LHCN-M2 (cell line): ENCODE measurements around the gene SUSD6. TPM values are rescaled to one million over a fixed set of nuclear protein-coding genes. Genes with fewer than 3 reads are reported as not detected.

Experiments used
- DNase-seq: peaks from one replicate; pipeline ENCODE4 v3.0.0-alpha.2; 2012; ENCODE audit warnings: low read depth
- total RNA-seq: library from RNA; depleted of rRNA; stranded (reverse); fragments of >200 nt; gene quantifications from 2 replicates; pipeline ENCODE4 v1.2.3, GENCODE V29; 2014

The SUSD6 gene
- total RNA-seq, 1 experiment from 2014 or later: 6.8 TPM

DNA sequence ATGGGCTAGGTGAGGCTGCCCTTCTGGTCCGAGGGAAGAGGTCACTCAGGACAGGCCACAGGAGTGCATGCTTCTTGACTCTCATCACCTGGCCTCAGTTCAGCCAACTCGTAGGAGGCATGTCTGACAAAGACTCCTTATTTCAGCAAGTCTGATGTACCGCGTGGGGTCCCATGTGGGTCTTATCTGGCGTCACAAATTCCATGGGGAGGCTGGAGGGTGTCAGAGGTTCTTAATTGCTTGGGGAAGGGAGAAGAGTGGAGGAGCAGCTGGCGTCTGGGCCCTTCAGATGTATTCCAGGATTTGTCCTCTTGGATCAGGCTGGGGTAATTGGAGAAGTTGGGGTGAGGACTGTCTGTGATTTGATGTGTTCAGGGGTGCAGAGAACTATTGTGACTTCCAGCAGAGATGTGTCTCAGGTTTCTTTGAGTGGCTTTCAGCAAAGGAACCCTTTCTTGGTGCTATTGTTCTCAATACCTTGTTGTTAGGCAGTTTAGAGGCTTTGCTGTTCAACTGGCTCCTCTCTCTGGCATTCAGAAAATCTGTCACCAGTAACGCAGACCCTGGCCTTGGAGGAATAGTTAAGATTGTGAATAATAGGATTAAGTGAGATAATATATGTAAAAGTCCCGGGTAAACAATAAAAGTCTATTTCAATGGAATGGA is 60.1 kb downstream of the SUSD6 start:
- no peak for DNase-seq

DNA sequence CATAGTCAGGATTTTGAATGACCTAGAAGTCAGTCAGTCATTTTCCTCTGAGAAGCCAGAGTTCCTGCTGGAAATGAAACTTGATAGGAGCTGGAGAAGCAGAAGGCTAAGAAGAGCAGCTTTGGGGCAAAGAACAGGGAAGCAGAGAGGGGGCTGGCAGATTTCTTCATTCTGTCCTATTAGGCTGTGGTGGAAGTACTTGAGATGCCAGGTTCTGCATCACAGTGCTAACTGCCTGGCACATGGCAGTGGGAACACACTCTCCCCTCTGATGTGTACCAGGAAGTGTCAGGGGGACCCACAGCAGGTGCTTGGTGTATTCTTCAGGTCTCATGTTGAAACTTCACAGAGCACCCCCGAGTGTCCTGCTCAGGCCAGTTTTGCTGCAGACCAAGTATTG is 61.0 kb downstream of the SUSD6 start:
- DNase-seq: no peak

DNA sequence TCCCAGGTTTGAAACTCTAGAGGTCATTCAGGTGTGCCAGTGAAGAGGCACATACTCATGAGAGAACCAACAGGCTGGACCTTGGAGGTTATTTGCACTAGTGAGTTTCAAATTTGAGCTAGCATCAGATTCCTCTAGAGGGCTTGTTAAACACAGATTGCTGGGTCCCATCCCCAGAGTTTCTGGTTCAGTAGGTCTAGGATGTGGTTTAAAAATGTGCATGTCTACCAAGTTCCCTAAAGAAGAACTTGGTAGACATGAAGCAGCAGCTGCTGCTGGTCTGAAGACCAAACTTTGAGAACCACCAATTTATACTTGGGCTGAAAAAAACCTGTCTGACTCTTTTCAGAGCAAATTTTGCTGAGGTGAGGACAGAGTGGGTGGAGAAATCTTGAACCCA is 61.7 kb downstream of the SUSD6 start:
- no peak for DNase-seq

DNA sequence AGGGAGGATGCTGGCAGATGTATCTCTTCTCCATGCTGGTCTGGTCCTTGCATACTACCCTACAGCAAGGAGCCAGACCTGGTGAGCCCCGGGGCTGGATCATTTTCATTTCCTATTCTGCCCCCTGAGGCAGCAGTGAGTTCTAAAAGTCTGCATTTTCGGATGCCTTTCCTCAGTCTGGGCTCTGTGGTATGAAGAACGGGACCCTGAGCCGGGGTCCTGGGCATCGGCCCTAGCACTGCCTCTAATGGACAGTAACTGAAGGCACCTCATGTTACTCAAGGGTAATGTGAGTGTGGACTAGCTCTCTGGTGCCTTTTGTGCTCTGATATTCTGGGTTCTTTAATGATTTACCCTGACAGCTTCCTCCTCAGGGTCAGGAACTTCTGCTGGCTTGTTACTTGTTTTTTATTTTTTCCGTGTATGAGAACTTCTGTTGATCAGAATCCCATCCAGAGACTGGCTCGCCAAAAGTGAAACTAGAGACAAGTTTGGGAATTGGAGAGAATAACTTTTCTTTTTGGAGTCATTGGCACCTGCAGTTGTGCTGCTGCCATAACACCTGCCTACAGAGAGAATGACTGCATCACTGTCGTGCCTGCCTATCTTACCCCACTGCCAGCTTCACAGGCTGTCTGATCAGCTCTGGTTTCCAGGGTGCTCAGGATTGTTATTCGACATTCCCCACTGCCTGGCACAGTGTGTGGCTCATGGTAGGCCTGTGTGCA is 62.3 kb downstream of the SUSD6 start:
- DNase-seq: no peak

DNA sequence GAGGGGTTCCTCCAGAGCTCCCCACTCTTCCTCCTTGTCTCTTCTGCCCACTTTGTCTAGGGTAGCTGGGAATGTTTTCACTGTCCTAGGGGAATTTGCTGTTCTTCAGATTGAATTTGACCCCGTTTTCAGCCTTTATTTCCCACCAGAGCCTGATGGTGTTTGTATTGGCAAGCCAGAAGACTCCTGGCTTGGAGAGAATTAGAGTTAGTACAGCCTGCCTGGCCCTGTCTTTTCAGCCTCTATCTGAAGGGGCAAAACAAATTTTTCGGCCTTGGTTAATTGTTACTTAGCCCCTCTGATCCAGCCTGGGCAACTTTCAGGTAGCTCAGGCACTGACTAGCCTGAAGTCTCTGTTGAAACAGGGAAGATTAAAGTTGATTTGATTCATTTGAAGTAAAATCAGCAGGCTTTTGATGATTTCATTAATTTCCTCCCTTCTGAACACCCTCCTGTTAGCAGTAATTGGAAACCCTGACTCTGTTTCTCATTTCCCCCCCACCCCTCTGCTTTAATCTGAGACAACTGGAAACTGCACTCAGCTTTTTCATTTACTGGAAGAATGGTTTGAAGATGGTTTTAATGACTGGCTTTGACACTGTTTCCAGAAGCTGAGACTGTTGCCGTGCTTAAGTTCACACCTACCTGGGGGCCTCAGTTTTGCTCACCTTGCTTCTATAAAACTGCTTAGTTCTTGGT is 63.3 kb downstream of the SUSD6 start:
- no peak for DNase-seq

DNA sequence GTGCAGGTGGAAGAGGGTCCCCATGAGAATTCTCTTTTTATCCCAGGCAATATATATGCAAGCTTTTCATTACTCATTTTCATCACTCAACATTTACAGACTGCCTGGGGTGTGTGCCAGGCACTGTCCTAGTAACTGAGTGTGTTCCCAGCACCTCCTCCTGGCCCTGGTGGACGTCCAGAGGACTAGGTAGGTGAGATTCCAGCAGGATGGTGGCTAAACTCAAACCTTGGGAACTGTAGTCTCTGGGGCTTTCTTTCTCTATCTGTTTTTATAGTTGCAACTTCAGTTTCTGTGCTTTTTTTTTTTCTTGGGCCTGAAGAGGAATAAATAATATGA is 63.8 kb downstream of the SUSD6 start:
- DNase-seq: no peak

DNA sequence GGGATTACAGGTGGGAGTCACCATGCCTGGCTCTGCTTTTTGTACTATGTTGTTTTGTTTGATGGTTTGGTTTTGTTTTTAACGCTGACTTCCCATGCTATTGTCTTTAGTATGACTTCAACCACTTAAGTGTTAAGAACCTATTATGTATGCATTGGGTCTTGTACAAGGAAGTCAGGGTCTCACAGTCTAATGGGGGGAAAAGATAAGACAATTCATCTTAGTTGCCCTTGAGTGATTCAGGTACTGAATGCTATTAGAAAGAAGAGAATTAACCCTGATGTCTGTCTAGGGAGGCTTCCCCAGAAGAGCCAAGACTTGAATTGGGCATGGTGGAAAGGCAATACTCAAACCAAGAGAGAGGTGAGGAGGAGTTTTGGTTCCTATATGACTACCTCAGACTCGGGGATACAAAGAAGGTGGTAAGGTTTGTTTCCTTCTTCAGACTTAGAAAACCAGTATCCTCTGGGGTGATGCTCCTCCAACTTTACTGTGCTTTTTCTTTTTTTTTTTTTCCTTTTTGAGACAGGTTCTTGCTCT is 64.6 kb downstream of the SUSD6 start:
- no peak for DNase-seq

DNA sequence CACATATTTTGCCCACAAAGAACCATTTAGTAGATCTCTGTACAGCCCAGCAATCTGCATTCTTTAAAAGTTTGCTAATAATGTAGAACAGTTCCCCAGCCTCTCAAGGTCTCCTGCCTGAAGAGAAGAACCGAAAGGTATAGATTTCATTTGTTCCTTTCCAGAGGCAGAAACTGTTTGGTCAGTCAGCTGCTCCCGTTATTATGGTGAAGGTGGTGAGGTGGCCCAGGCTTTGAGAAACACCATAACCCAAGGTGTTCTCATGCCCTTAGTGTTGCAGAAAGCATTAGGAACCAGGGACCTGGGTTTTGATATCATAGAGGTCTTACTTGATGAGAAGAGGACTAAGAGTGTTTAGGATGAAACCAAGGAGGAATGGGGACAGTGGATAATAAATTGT is 65.3 kb downstream of the SUSD6 start:
- DNase-seq: no peak

DNA sequence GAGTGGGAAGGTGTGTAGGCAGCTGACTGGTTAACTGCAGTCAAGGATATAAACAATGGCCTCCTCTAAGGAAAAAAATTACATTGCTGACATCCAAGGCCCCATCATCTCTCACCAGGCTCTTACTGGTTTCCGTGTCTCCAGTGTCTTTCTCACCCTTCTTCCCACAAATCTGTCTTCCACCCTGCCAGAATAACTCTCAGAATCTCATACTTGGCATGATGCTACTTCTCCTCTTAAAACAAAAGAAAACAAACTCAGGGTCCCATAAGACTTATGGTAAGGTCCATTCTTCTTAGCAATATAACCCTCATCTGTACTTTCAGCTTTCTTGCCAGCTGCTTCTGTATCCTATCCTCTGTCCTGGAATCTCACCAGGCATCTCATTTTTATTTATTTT is 68.9 kb downstream of the SUSD6 start:
- no peak for DNase-seq

DNA sequence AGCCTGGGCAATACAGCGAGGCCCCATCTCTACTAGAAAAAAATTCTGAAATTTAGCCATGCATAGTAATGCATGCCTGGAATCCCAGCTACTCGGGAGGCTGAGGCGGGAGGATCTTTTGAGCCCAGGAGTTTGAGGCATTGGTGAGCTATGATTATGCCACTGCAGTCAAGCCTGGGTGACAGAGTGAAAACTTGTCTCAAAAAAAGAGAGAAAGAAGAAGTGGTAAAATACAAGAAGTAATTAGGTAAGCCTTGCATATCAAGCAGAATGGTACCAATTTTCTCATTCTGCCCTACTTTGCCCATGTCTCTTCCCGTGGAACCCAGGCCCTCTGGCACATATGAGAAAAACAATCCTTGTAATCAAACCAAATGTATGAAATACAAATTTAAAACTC is 70.7 kb downstream of the SUSD6 start:
- DNase-seq: no peak

DNA sequence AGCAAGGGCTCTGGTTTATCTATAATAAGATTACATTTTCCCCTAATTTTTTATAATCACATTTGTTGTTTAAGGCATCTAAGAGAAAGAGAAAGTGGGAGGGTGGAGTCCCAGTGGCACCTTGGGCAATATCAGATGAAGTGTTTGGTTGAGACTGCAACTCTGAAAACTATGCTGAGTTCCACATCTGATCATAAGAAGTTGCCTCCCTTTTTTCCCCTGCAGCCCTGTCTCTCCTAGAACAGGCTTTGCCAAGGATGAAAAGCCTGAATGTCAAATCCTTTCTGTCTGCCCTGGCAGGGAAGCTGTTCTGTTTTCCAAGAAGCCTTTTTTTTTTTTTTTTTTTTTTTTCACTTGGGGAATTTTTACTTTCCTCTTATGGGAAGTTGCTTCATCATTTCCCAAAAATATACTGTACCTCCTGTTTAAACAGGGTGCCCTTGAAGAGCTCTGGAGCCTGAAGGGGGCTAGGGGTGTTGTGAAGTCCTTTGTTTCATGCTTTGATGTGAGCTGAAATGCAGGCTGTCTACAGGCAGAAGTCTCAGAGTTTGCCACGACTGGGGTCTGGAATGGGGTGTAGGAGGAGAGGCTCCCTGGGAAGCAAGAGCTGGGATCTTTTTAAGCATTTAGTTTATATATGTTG is 71.3 kb downstream of the SUSD6 start:
- no peak for DNase-seq

DNA sequence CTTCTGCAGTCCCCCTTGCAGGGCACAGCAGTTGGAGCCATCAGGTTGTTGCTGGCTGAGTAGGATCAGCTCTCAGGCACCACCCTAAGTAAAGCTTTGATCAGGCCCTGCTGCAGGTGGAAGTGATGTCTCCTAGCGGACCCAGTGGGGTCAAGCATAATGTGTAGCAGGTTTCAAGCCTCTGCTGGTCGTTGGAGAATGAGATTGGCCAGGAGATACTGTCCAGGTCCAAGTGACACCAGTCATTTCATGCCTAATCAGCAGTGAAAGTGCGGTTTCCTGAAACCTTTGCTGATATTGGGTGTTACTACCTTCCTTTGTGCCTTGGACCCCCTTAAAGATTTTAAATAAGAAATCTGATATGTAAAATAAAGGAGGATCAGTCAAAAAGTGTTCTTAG is 72.6 kb downstream of the SUSD6 start:
- no peak for DNase-seq

DNA sequence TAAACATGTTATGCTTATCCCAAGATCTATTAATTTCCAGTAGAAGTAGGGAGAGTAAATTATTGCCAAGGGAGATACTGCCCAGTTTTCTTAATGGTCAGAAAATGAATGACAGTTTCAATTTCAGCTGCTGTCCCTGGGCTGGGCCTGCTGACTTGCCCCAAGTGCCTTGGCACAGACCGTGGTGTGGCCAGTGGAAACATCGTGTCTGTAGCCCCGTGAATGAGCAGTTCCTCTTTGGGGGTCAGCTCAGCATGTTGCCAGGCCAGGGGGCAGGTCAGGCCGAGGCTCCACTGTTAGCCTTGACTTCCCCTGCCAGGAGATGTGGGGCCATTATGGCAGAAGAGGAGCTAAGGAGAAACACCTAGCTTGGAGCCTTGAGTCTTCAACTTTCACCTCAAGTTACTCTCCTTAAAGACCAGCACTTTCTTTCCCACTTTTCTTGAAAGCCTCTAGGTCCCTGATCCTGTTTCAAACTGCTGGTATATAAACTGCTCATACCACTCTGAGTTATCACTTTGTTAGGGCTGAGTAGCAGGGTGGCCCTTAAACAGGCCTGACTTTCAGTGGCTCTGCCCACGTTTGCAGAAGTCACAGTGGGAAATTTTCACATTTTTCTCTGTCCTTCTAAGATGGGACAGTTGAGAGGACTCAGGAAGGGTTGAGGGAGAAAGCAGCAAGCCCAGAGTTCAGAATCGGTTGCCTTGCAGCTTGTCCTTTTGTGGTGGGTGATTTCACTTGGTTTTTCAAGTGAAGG is 73.2 kb downstream of the SUSD6 start:
- DNase-seq: no peak

DNA sequence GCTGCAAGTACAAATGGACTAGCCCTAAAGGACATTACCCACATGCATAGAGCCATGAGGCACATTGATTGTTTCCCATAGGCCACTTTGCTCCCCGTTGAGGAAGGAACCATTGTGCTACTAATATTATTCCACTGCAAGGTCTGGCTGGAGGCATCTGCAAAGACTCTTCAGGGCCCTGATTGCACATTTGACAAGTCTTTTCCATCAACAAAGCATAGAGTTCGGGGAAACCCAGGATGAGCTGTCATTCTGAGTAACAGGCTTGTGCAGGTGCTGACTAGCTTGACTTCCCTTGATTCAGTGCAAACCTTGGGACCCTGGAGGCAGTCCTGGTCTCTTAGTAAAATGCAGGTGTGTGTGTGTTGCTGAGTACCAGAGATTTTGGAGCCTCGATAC is 73.8 kb downstream of the SUSD6 start:
- peak; percentile 62 for DNase-seq

DNA sequence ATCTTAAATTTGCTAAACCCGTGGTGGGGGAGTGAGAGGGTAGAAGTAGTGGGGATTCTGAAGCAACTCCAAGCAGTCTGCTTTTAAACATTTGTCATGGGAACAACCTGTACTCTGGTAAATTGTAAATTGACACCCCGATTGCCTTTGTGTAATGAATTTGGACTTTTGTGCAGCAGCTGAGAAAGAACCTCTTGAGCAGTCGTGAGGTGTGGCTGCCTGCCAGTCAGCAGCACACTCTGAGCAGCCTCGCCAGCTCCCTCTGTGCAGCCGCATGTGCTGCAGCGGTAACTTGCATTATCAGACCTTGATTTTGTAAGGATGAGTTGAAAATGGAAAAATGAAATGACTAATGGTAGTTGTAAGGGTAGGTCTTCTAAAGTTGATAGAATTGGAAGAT is 74.3 kb downstream of the SUSD6 start:
- peak; percentile 85 for DNase-seq

DNA sequence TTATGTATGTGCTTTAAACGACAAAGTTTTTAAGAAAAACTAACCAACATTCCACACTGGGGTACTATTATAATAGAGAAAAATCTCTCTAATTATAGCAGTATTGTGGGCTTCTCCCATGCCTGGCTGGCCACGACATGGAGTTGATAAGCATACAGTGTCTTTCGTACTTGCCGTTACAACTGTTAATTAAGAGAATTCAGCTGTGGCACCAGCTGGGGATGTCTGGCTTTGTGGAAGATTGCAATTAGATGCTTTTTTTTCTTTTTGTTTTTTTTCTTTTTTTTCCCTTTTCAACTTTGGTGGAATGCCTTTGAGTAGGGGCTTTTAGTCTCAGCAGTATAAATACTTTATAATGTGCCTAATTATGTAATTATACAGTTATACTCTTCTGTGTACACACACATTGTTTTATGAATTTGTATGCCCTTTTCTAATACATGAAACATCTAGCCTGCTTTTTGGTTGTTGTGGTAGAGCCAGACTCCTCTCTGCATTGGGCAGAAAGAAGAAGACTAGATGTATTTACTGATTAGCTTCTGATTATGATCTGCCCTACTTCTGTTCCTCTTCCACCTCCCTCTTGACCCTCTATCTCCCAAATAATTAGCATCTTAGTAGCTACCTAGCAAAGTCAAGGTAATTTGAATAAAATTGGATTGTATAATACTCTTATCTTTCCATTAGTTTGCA is 76.4 kb downstream of the SUSD6 start:
- DNase-seq: no peak

DNA sequence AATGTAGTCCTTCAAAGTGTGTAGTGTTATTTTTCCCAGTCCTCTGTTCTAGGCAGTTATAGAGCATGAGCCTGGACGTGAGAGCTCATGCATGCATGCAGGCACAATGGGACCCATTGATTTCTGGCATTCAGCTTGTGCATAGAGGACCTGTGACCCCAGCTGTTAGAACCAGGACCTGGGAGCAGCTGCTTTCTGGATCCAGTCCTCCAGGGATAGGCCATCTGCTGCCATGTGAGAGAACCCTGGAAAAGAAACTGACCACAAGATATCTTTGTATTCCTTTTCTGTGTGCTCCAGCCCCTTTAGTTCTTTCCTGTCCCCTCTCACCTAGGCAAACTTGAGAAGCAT is 76.9 kb downstream of the SUSD6 start:
- DNase-seq: peak; percentile 59

DNA sequence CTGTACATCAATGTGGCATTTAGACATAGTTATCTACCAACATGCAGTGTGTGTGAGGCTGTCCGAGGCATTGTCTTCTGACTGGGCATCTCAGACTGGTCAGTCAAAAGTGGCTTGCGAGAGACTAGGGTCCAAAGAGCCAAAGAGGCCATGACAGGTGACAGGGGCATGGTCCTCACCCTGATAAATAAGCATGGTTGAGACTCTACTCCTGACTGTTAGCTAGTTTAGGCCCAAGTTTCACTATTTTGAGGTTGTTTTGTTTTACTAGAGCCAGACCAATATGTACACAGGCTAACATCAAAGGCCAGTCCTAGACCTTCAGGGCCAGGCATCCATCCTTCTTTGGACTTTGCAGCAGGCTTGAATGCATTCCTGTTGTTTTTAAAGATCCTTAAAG is 78.6 kb downstream of the SUSD6 start:
- DNase-seq: no peak

DNA sequence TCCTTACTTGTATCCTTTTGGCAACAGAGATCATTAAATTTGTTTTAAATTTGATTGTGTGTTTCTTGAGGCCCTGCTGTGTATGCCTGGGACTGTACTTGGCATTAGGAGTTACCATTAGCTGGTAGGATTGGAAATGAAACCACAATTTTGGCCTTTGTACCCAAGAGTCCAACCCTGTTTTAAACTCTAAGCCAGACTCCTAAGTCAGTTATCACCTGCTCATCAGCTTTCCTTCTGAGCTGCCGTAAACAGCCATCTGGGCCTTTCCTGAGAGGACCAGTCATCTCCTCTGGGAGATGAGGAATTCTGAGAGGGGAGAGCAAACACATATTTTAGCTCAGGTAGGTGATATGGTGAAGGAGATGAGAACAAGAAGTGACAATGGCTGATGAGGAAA is 81.2 kb downstream of the SUSD6 start:
- DNase-seq: no peak

DNA sequence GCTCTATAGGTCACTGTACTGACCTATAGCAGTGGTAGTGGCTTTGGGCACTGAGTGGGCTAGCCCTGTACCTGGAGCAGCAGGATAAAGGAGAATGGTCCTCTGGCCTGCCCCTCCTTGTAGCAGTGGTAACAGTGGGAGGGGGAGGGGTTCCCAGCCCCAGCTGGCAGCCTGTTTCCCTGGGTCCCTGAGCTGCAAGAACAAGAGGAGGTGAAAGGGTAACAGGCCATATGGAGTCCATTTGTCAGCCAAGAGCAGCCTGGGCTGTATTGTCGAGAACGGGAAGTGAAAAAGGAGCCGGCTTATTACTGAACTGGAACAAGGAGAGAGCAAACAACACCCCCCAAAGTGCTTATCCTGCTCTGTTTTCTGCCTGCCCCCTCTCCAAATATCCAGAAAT is 81.7 kb downstream of the SUSD6 start:
- no peak for DNase-seq
